Stimulated activated naive CD8-positive, alpha-beta T cell treated with anti-CD3 and anti-CD28 coated beads, Interleukin-15, amount 100 ng/mL, for 72 hours (primary cell): ENCODE measurements around the gene TXN2.
A peak's percentile ranks its signal among the peaks of the same experiment; 100 is the strongest.
"Not testable (repeated sequence)": the region's sequence is repeated elsewhere in the genome, so short reads cannot be mapped to it uniquely, and the experiment has no call there.

ENCODE experiments used
- ATAC-seq: fragments of 150-1000 bp; cut with Tn5 transposase; 2 replicates; pipeline ENCODE4 v1.10.0; 2021; ENCODE audit warnings: mild to moderate bottlenecking, moderate library complexity
- DNase-seq, 2 donors: peaks; one replicate each; pipeline ENCODE4 v3.0.0; 2021 to 2022
- H3K27ac Mint-ChIP-seq, 2 donors: one replicate each; pipeline ENCODE4 v1.8.0; 2022; ENCODE audit warnings: mild to moderate bottlenecking in 2 of 2, mixed read lengths in 2 of 2, moderate library complexity in 2 of 2
- H3K27me3 Mint-ChIP-seq: one replicate; pipeline ENCODE4 v1.8.0; 2022; ENCODE audit warnings: mixed read lengths
- H3K4me1 Mint-ChIP-seq: one replicate; pipeline ENCODE4 v1.8.0; 2022; ENCODE audit warnings: mild to moderate bottlenecking, mixed read lengths
- H3K4me3 Mint-ChIP-seq, 2 donors: one replicate each; pipeline ENCODE4 v1.8.0; 2022; ENCODE audit warnings: mild to moderate bottlenecking in 2 of 2, mixed read lengths in 2 of 2, moderate library complexity in 1 of 2
- H3K9me3 Mint-ChIP-seq, 2 donors: one replicate each; pipeline ENCODE4 v1.8.0; 2022; ENCODE audit warnings: mixed read lengths in 2 of 2

Gene TXN2

GRCh38 chr22:36481393-36482168 is at the start of gene TXN2:
Gene TXN2 (minus strand): TSS chr22:36481640. CDS start chr22:36480837, 803 bp downstream.
- DNase-seq (peak; percentile 95), ATAC-seq (peak; percentile 97)

GRCh38 chr22:36528795-36529751 is 47.6 kb upstream of the TXN2 start, which contains the start of gene EIF3D:
Gene EIF3D (minus strand): TSS chr22:36529166. CDS start chr22:36526121, 3,045 bp downstream.
- ATAC-seq, result peak; percentile 98
- H3K27me3 Mint-ChIP-seq, result no peaks in the 10 kb centered on the region
- peaks cover 20% of the 10 kb centered on the region for H3K4me1 Mint-ChIP-seq
- H3K9me3 Mint-ChIP-seq, result peaks cover 0 to 6% of the 10 kb centered on the region in 2 donors
- peak within 1 kb of the TSS; percentile 98 to 100 for H3K27ac Mint-ChIP-seq
- peak within 1 kb of the TSS; percentile 95 to 98 for H3K4me3 Mint-ChIP-seq
- DNase-seq, result peak; percentile 98 to 99

More at GRCh38 chr22:36481393-36482168, at the start of gene TXN2:
- Mint-ChIP-seq H3K4me3 (peak within 1 kb of the TSS; percentile 82 to 98), H3K27me3 (no peaks in the 10 kb centered on the region), H3K4me1 (peaks cover 27% of the 10 kb centered on the region), H3K27ac (peak within 1 kb of the TSS; percentile 97 to 99), H3K9me3 (no peaks in the 10 kb centered on the region)

GRCh38 chr22:36528341-36528740 is 46.9 kb upstream of the TXN2 start:
- H3K4me3 Mint-ChIP-seq, result peak overlapping the region; percentile 95 to 98

GRCh38 chr22:36522662-36523061 is 41.2 kb upstream of the TXN2 start:
- Mint-ChIP-seq H3K4me3 (no peak overlapping the region), H3K27me3 (no peaks in the 10 kb centered on the region), H3K27ac (peak overlapping the region in 1 of 2 donors; percentile 8), H3K9me3 (no peaks in the 10 kb centered on the region), H3K4me1 (peaks cover 29% of the 10 kb centered on the region)
- no peak for ATAC-seq
- no peak for DNase-seq

More at GRCh38 chr22:36528341-36528740, 46.9 kb upstream of the TXN2 start:
- ATAC-seq (no peak), DNase-seq (no peak)
- H3K27me3 Mint-ChIP-seq, result no peaks in the 10 kb centered on the region
- H3K9me3 Mint-ChIP-seq, result peaks cover 0 to 4% of the 10 kb centered on the region in 2 donors
- peak overlapping the region; percentile 98 to 100 for H3K27ac Mint-ChIP-seq
- H3K4me1 Mint-ChIP-seq, result peaks cover 25% of the 10 kb centered on the region

- H3K4me1 Mint-ChIP-seq, result peaks cover 12% of the 10 kb centered on the region
- H3K27ac Mint-ChIP-seq, result no peak overlapping the region
- no peak overlapping the region for H3K4me3 Mint-ChIP-seq
- DNase-seq (no peak), ATAC-seq (no peak)
- no peaks in the 10 kb centered on the region for H3K27me3 Mint-ChIP-seq
- H3K9me3 Mint-ChIP-seq, result no peaks in the 10 kb centered on the region
Measured at GRCh38 chr22:36520423-36520822, 39.0 kb upstream of the TXN2 start.

GRCh38 chr22:36519906-36520305 is 38.5 kb upstream of the TXN2 start:
- not testable (repeated sequence) for DNase-seq, H3K4me3 Mint-ChIP-seq, H3K27ac Mint-ChIP-seq, H3K9me3 Mint-ChIP-seq, ATAC-seq, H3K27me3 Mint-ChIP-seq
- peaks cover 12% of the 10 kb centered on the region for H3K4me1 Mint-ChIP-seq

- ATAC-seq (no peak), DNase-seq (no peak)
- Mint-ChIP-seq H3K27ac (peak overlapping the region in 1 of 2 donors; percentile 87), H3K9me3 (no peaks in the 10 kb centered on the region), H3K4me1 (peaks cover 8% of the 10 kb centered on the region), H3K27me3 (no peaks in the 10 kb centered on the region), H3K4me3 (no peak overlapping the region)
Measured at GRCh38 chr22:36514766-36515165, 33.3 kb upstream of the TXN2 start.

GRCh38 chr22:36512991-36513390 is 31.6 kb upstream of the TXN2 start:
- Mint-ChIP-seq H3K27me3 (no peaks in the 10 kb centered on the region), H3K27ac (no peak overlapping the region), H3K9me3 (no peaks in the 10 kb centered on the region), H3K4me1 (peaks cover 14% of the 10 kb centered on the region), H3K4me3 (no peak overlapping the region)
- ATAC-seq, result no peak
- no peak for DNase-seq

GRCh38 chr22:36512333-36512732 is 30.9 kb upstream of the TXN2 start:
- H3K4me1 Mint-ChIP-seq, result peaks cover 19% of the 10 kb centered on the region
- H3K27ac Mint-ChIP-seq, result no peak overlapping the region
- H3K4me3 Mint-ChIP-seq, result no peak overlapping the region
- H3K9me3 Mint-ChIP-seq, result no peaks in the 10 kb centered on the region
- ATAC-seq (no peak), DNase-seq (no peak)
- no peaks in the 10 kb centered on the region for H3K27me3 Mint-ChIP-seq

- DNase-seq (peak; percentile 32 to 35), ATAC-seq (no peak)
- Mint-ChIP-seq H3K4me3 (peak overlapping the region in 1 of 2 donors; percentile 38), H3K27me3 (no peaks in the 10 kb centered on the region), H3K9me3 (no peaks in the 10 kb centered on the region), H3K4me1 (peaks cover 29% of the 10 kb centered on the region), H3K27ac (no peak overlapping the region)
Measured at GRCh38 chr22:36510966-36511881, 29.8 kb upstream of the TXN2 start.

- ATAC-seq (no peak), DNase-seq (no peak)
- Mint-ChIP-seq H3K4me3 (no peak overlapping the region), H3K9me3 (no peaks in the 10 kb centered on the region), H3K27ac (no peak overlapping the region), H3K4me1 (peaks cover 36% of the 10 kb centered on the region), H3K27me3 (no peaks in the 10 kb centered on the region)
Measured at GRCh38 chr22:36510384-36510783, 28.9 kb upstream of the TXN2 start.

- Mint-ChIP-seq H3K9me3 (no peaks in the 10 kb centered on the region), H3K27ac (peak overlapping the region in 1 of 2 donors; percentile 51), H3K4me3 (peak overlapping the region; percentile 85 to 86), H3K4me1 (peaks cover 49% of the 10 kb centered on the region), H3K27me3 (no peaks in the 10 kb centered on the region)
- ATAC-seq (no peak), DNase-seq (no peak)
Measured at GRCh38 chr22:36507518-36508010, 26.1 kb upstream of the TXN2 start.

GRCh38 chr22:36506637-36507517 is 25.4 kb upstream of the TXN2 start, which contains the start of gene FOXRED2:
Gene FOXRED2 (minus strand): TSS chr22:36507040. CDS start chr22:36506422, 618 bp downstream.
- Mint-ChIP-seq H3K9me3 (no peaks in the 10 kb centered on the region), H3K4me3 (peak within 1 kb of the TSS; percentile 85 to 86), H3K27me3 (no peaks in the 10 kb centered on the region), H3K27ac (peak within 1 kb of the TSS; percentile 19 to 94), H3K4me1 (peaks cover 49% of the 10 kb centered on the region)
- DNase-seq, result peak; percentile 91
- ATAC-seq, result peak; percentile 94
